ENCODE data around the gene PMM1. TPM values are rescaled to one million over a fixed set of nuclear protein-coding genes. Genes with fewer than 3 reads are reported as not detected.

Gene PMM1
- total RNA-seq, 2 experiments from 2014 or later = 17.0 to 40.5 TPM

- BruUV-seq (replicated peaks) = no TSS peak
- no peak for DNase-seq (ENCODE audit: low spot score)
- Histone ChIP-seq H3K9me3 (ENCODE audit: low read length) (no peaks in the 10 kb centered on the region), H3K9me2 (ENCODE audit: insufficient read depth, low read length) (no peaks in the 10 kb centered on the region), H2AFZ (ENCODE audit: low read length) (no peak overlapping the region), H3K4me1 (ENCODE audit: insufficient read depth, low read length, poor library complexity, severe bottlenecking) (no peaks in the 10 kb centered on the region), H3K79me2 (ENCODE audit: insufficient read depth, low read depth, low read length) (no peaks in the 10 kb centered on the region), H3K27ac (ENCODE audit: low read depth, low read length, poor library complexity, severe bottlenecking) (no peak overlapping the region), H3K4me2 (ENCODE audit: low read length) (no peak overlapping the region), H3K36me3 (ENCODE audit: insufficient read depth, low read length) (peaks cover 2% of the 10 kb centered on the region; the same call in 1 of the 2 replicates), H4K20me1 (ENCODE audit: insufficient read depth, low read length) (no peaks in the 10 kb centered on the region), H3K4me3 (ENCODE audit: low read depth, low read length, poor library complexity, severe bottlenecking) (no peak overlapping the region)
- CTCF ChIA-PET (ENCODE audit: unreplicated experiment) = no interaction called here
- POLR2A ChIA-PET = no interaction called here
- TF ChIP-seq EZH2phosphoT487 (IDR thresholded peaks at IDR 0.05; ENCODE audit: borderline replicate concordance, low read depth, low read length) = no peak
- no peak for TF ChIP-seq CTCF (conservative IDR thresholded peaks at IDR 0.05; ENCODE audit: low read length)
- intact Hi-C loops (cut with micrococcal nuclease; ENCODE audit: unreplicated experiment) = no loop called here
Observed at GRCh38 chr22:41571786-41572185, 17.9 kb downstream of the PMM1 start.

- no peaks in the 10 kb centered on the region for H3K9me2 ChIP-seq (ENCODE audit: insufficient read depth, low read length)
- no peak overlapping the region for H3K4me2 ChIP-seq (ENCODE audit: low read length)
- ChIA-PET CTCF (ENCODE audit: unreplicated experiment) (no interaction called here), POLR2A (no interaction called here)
- intact Hi-C loops (cut with micrococcal nuclease; ENCODE audit: unreplicated experiment) = no loop called here
- H3K9me3 ChIP-seq (ENCODE audit: low read length) = no peaks in the 10 kb centered on the region
- H3K36me3 ChIP-seq (ENCODE audit: insufficient read depth, low read length) = no peaks in the 10 kb centered on the region
- BruUV-seq (replicated peaks) = no TSS peak
- H4K20me1 ChIP-seq (ENCODE audit: insufficient read depth, low read length) = no peaks in the 10 kb centered on the region
- H3K79me2 ChIP-seq (ENCODE audit: insufficient read depth, low read depth, low read length) = no peaks in the 10 kb centered on the region
- H3K4me1 ChIP-seq (ENCODE audit: insufficient read depth, low read length, poor library complexity, severe bottlenecking) = no peaks in the 10 kb centered on the region
- H3K4me3 ChIP-seq (ENCODE audit: low read depth, low read length, poor library complexity, severe bottlenecking) = no peak overlapping the region
- H2AFZ ChIP-seq (ENCODE audit: low read length) = no peak overlapping the region
- TF ChIP-seq EZH2phosphoT487 (IDR thresholded peaks at IDR 0.05; ENCODE audit: borderline replicate concordance, low read depth, low read length) (no peak), CTCF (conservative IDR thresholded peaks at IDR 0.05; ENCODE audit: low read length) (no peak)
- no peak overlapping the region for H3K27ac ChIP-seq (ENCODE audit: low read depth, low read length, poor library complexity, severe bottlenecking)
- no peak for DNase-seq (ENCODE audit: low spot score)
Observed at GRCh38 chr22:41570221-41570620, 19.4 kb downstream of the PMM1 start.

GRCh38 chr22:41568811-41569210, 20.8 kb downstream of the PMM1 start:
- Histone ChIP-seq H3K4me3 (ENCODE audit: low read depth, low read length, poor library complexity, severe bottlenecking) (no peak overlapping the region), H3K27ac (ENCODE audit: low read depth, low read length, poor library complexity, severe bottlenecking) (no peak overlapping the region), H3K4me2 (ENCODE audit: low read length) (no peak overlapping the region), H3K4me1 (ENCODE audit: insufficient read depth, low read length, poor library complexity, severe bottlenecking) (no peaks in the 10 kb centered on the region), H3K36me3 (ENCODE audit: insufficient read depth, low read length) (no peaks in the 10 kb centered on the region), H3K9me3 (ENCODE audit: low read length) (no peaks in the 10 kb centered on the region), H3K79me2 (ENCODE audit: insufficient read depth, low read depth, low read length) (no peaks in the 10 kb centered on the region), H3K9me2 (ENCODE audit: insufficient read depth, low read length) (no peaks in the 10 kb centered on the region), H4K20me1 (ENCODE audit: insufficient read depth, low read length) (no peaks in the 10 kb centered on the region), H2AFZ (ENCODE audit: low read length) (no peak overlapping the region)
- TF ChIP-seq EZH2phosphoT487 (IDR thresholded peaks at IDR 0.05; ENCODE audit: borderline replicate concordance, low read depth, low read length) = no peak
- no peak for TF ChIP-seq CTCF (conservative IDR thresholded peaks at IDR 0.05; ENCODE audit: low read length)
- CTCF ChIA-PET (ENCODE audit: unreplicated experiment) = no interaction called here
- intact Hi-C loops (cut with micrococcal nuclease; ENCODE audit: unreplicated experiment) = no loop called here
- no TSS peak for BruUV-seq (replicated peaks)
- no peak for DNase-seq (ENCODE audit: low spot score)
- POLR2A ChIA-PET = interaction anchor here (0.9 kb wide), 1 partner anchor 22 kb away, joined by 3 read pairs; no protein-coding TSS in a partner anchor

Measured in OCI-LY7 (cell line).